GM12878 (cell line): ENCODE data around the gene REPIN1. TPM values are rescaled to one million over a fixed set of nuclear protein-coding genes. Genes with fewer than 3 reads are reported as not detected.
A peak's percentile ranks its signal among the peaks of the same experiment; 100 is the strongest.

Source experiments
- ATAC-seq: fragments of 200-7000 bp; cut with Tn5 transposase; 3 replicates; pipeline ENCODE4 v1.9.1; 2020; ENCODE audit warnings: mild to moderate bottlenecking, moderate library complexity
- BruUV-seq: library from RNA; stranded (reverse); fragments of 400-500 nt; replicated peaks from 2 replicates; lab custom pipeline; 2021; lab: Mats Ljungman, UMichigan
- CTCF ChIA-PET: fragments of 300-600 bp; sonication (Branson Sonifier 250); formaldehyde crosslinking; extraction: SDS; loops from one replicate; lab custom pipeline; 2021; ENCODE audit warnings: inconsistent platforms; lab: Yijun Ruan, JAX
- POLR2A ChIA-PET: fragments of 350-600 bp; formaldehyde crosslinking; extraction: SDS; loops from one replicate; lab custom pipeline; 2021; ENCODE audit warnings: inconsistent platforms; lab: Charles Lee
- RAD21 ChIA-PET: fragments of 300-600 bp; sonication (Branson Sonifier 250); formaldehyde crosslinking; loops from one replicate; lab custom pipeline; 2023; ENCODE audit warnings: antibody characterized with exemption; ENCODE audit not compliant: unreplicated experiment; lab: Charles Lee
- SMC1A ChIA-PET: fragments of 300-600 bp; sonication (Branson Sonifier 250); formaldehyde crosslinking; loops from one replicate; lab custom pipeline; 2023; ENCODE audit not compliant: unreplicated experiment, uncharacterized antibody; lab: Charles Lee
- DNase-seq: peaks from one replicate; pipeline ENCODE4 v3.0.0-alpha.2; 2011; ENCODE audit warnings: low read depth, low spot score
- FAIRE-seq: peaks from 3 replicates; lab custom pipeline; 2011; peaks lifted over from hg19 to GRCh38; lab: Jason Lieb, UNC
- H2AFZ ChIP-seq: 2 replicates; pipeline ENCODE4 v1.6.0; 2011; ENCODE audit warnings: low read depth, low read length, control low read depth; ENCODE audit not compliant: control insufficient read depth
- H3K27ac ChIP-seq: 2 replicates; pipeline ENCODE4 v1.5.1; 2011; ENCODE audit warnings: control low read depth; ENCODE audit not compliant: control insufficient read depth, insufficient read depth
- H3K27me3 ChIP-seq, 2 experiments: replicated peaks in 1 of 2; 2 replicates each; pipeline versions ENCODE4 v1.6.0 to v1.6.1; 2011; ENCODE audit warnings: low read length in 1 of 2; ENCODE audit not compliant: control insufficient read depth in 2 of 2, insufficient read depth in 2 of 2
- H3K36me3 ChIP-seq, 2 experiments: 2 replicates each; pipeline ENCODE4 v1.5.1; 2011; ENCODE audit warnings: low read length in 1 of 2; ENCODE audit not compliant: control insufficient read depth in 2 of 2, insufficient read depth in 2 of 2
- H3K4me1 ChIP-seq: 2 replicates; pipeline ENCODE4 v1.6.1; 2011; ENCODE audit warnings: mild to moderate bottlenecking, low read length, moderate library complexity, mixed read lengths; ENCODE audit not compliant: control insufficient read depth, insufficient read depth
- H3K4me2 ChIP-seq: 2 replicates; pipeline ENCODE4 v1.6.0; 2011; ENCODE audit warnings: control low read depth; ENCODE audit not compliant: control insufficient read depth, insufficient read depth
- H3K4me3 ChIP-seq: fragments of 200-600 bp; sonication (generic); 2 replicates; pipeline ENCODE4 v1.5.1; 2016
- H3K79me2 ChIP-seq: 2 replicates; pipeline ENCODE4 v1.6.0; 2011; ENCODE audit warnings: low read length; ENCODE audit not compliant: control insufficient read depth, insufficient read depth
- H3K9ac ChIP-seq: 2 replicates; pipeline ENCODE4 v1.8.0; 2011; ENCODE audit warnings: low read length, control low read depth, mixed read lengths; ENCODE audit not compliant: control insufficient read depth, insufficient read depth
- H3K9me3 ChIP-seq: replicated peaks from 3 replicates; pipeline ENCODE4 v1.5.1; 2011; ENCODE audit warnings: mild to moderate bottlenecking, low read length; ENCODE audit not compliant: control insufficient read depth, insufficient read depth
- H4K20me1 ChIP-seq: 2 replicates; pipeline ENCODE4 v1.6.0; 2011; ENCODE audit not compliant: control insufficient read depth, insufficient read depth
- ASH2L ChIP-seq: fragments of 300-600, 200-600 bp; sonication (generic); IDR thresholded peaks from 2 replicates; pipeline ENCODE4 v1.6.1; 2017; ENCODE audit warnings: low read depth, mild to moderate bottlenecking, borderline replicate concordance
- E4F1 ChIP-seq: fragments of 450-650 bp; IDR thresholded peaks from 2 replicates; pipeline ENCODE4 v1.6.1; 2018; ENCODE audit warnings: borderline replicate concordance, mild to moderate bottlenecking; ENCODE audit not compliant: partially characterized antibody
- EP300 ChIP-seq, 2 experiments: fragments of 150-350 bp in 1 of 2; IDR thresholded peaks; 2 replicates each; pipeline ENCODE4 v1.6.1; 2011 to 2012; ENCODE audit warnings: low read depth in 2 of 2, low read length in 2 of 2, borderline replicate concordance in 1 of 2, improper control_type of control experiment in 1 of 2, inconsistent platforms in 1 of 2; ENCODE audit not compliant: control insufficient read depth in 1 of 2
- IKZF1 ChIP-seq: fragments of 450-650 bp; conservative IDR thresholded peaks from 2 replicates; pipeline ENCODE4 v1.6.1; 2017; ENCODE audit warnings: antibody characterized with exemption, mild to moderate bottlenecking
- KDM1A ChIP-seq: fragments of 200-600 bp; sonication (generic); IDR thresholded peaks from 2 replicates; pipeline ENCODE4 v1.6.1; 2016; ENCODE audit warnings: borderline replicate concordance
- NR2C1 ChIP-seq: fragments of 450-650 bp; IDR thresholded peaks from 2 replicates; pipeline ENCODE4 v1.6.1; 2017; ENCODE audit warnings: antibody characterized with exemption, mild to moderate bottlenecking, moderate library complexity
- POLR2AphosphoS2 ChIP-seq: IDR thresholded peaks from 2 replicates; pipeline ENCODE4 v1.6.1; 2011; ENCODE audit warnings: low read depth, mild to moderate bottlenecking, low read length, improper control_type of control experiment, moderate library complexity
- SREBF2 ChIP-seq: IDR thresholded peaks from 2 replicates; pipeline ENCODE4 v1.6.1; 2012; ENCODE audit warnings: mild to moderate bottlenecking, low read length
- ZNF384 ChIP-seq: IDR thresholded peaks from 2 replicates; pipeline ENCODE4 v1.6.1; 2012; ENCODE audit warnings: low read depth, mild to moderate bottlenecking, low read length, improper control_type of control experiment, borderline replicate concordance
- WGBS: methylation state at CpG from one replicate; pipeline ENCODE4 v1.1.6; 2016; ENCODE audit warnings: low lambda C conversion rate; ENCODE audit not compliant: insufficient replicate concordance, insufficient coverage; ENCODE audit errors: missing lambda C conversion rate; 5-methylcytosine and 5-hydroxymethylcytosine counted together
- in situ Hi-C: fragments of 300-500 bp; cut with MboI; formaldehyde crosslinking; loops from 9 replicates; pipeline ENCODE4 v1.14.3; 2018; ENCODE audit warnings: mixed read lengths
- intact Hi-C: fragments of 100-400 bp; cut with micrococcal nuclease; formaldehyde crosslinking; loops from one replicate; pipeline ENCODE4 v1.14.2; 2022; ENCODE audit not compliant: unreplicated experiment
- polyA plus RNA-seq, 11 experiments: library from polyadenylated mRNA; depleted of rRNA in 4 of 11; unstranded in 6 of 11; stranded (reverse) in 5 of 11; fragments of >200 nt; fragmentation: Nextera tagmentation in 4 of 11; fragmentation: Illumina TruSeq in 1 of 11; extraction: Ambion mirVana in 4 of 11; extraction: Trizol in 1 of 11; gene quantifications; 1 replicate in 1 of 11; 2 replicates in 10 of 11; pipeline versions ENCODE4 v1.2.1 to v1.2.3, GENCODE V29; 2011 to 2016; ENCODE audit warnings: inconsistent platforms in 2 of 11, missing spikeins in 2 of 11, low read depth in 1 of 11
- total RNA-seq, 4 experiments: library from RNA; depleted of rRNA in 3 of 4; stranded (reverse); fragments of >200 nt in 3 of 4; fragmentation: Illumina TruSeq in 1 of 4; extraction: Trizol in 1 of 4; gene quantifications; 2 replicates each; pipeline versions ENCODE4 v1.2.1 to v1.2.3, GENCODE V29; 2013 to 2021

REPIN1 gene
- total and polyA plus RNA-seq, 10 of the 15 experiments (the other 5 are each of a cell fraction or from before 2014, with no cell fraction given) = 5.1 to 172 (median 76.9) TPM

GRCh38 chr7:150368096-150368883 is at the start of gene REPIN1 (continued):
- TF ChIP-seq NR2C1 (peak; percentile 51), KDM1A (no peak), ASH2L (no peak), IKZF1 (peak; percentile 84; the same call in 1 of the 2 replicates), E4F1 (no peak), EP300 (IDR thresholded peaks at IDR 0.05; ENCODE audit: borderline replicate concordance in 1 of 2, control insufficient read depth in 1 of 2, low read depth in 2 of 2, low read length in 2 of 2) (peak in 1 of 2 experiments; percentile 59; a peak in 1 of 4 replicates), ZNF384 (no peak)

- in situ Hi-C loops = no loop called here
- SMC1A ChIA-PET = interaction anchor here (1.3 to 1.7 kb wide), 3 partner anchors 8 to 112 kb away, joined by 3 to 6 read pairs (median 6); no protein-coding TSS in a partner anchor
These were observed 46.9 kb upstream of the REPIN1 start for GRCh38 chr7:150321788-150322113.

More at GRCh38 chr7:150321788-150322113, 46.9 kb upstream of the REPIN1 start:
- 0 out of 2 replicates have a peak, but pooled peaks have one; percentile 18 for TF ChIP-seq POLR2AphosphoS2
- no peak for TF ChIP-seq SREBF2
- TF ChIP-seq, all 136 proteins: peak for 1
- Histone ChIP-seq H4K20me1 (no peaks in the 10 kb centered on the region), H3K27me3 (no peaks in the 10 kb centered on the region), H3K4me1 (peaks cover 13% of the 10 kb centered on the region; the same call in 1 of the 2 replicates), H3K36me3 (peaks cover 0 to 7% of the 10 kb centered on the region in 2 experiments; a peak in 2 of 4 replicates), H3K9me3 (no peaks in the 10 kb centered on the region), H3K4me3 (peak overlapping the region; percentile 78), H3K9ac (peak overlapping the region; percentile 99), H3K27ac (peak overlapping the region; percentile 99), H3K4me2 (peak overlapping the region; percentile 100), H2AFZ (no peak overlapping the region), H3K79me2 (peaks cover 36% of the 10 kb centered on the region)
- no peak for ATAC-seq
- no peak for DNase-seq
- RAD21 ChIA-PET = no interaction called here
- CTCF ChIA-PET = interaction anchor here (0.8 to 2.2 kb wide), 3 partner anchors 35 to 85 kb away, joined by 3 to 16 read pairs (median 9); a partner anchor contains a TSS
- 94% methylated on average over 3 of the region's 3 CpGs for WGBS
- intact Hi-C loops = loop anchor here (2.0 to 5.0 kb wide), 2 partner anchors 36 to 47 kb away; partner anchors contain the start of gene REPIN1
- BruUV-seq = no TSS peak
- no peak for FAIRE-seq
- POLR2A ChIA-PET = interaction anchor here (1.4 to 2.6 kb wide), 4 partner anchors 45 to 112 kb away, joined by 8 to 9 read pairs (median 8); no protein-coding TSS in a partner anchor
